IPS-NIHi7 (cell line): ENCODE results near the gene ARGFX.
"Not testable (repeated sequence)": the region's sequence is repeated elsewhere in the genome, so short reads cannot be mapped to it uniquely, and the experiment has no call there.

ENCODE experiments used
- DNase-seq: peaks from one replicate; pipeline ENCODE4 v3.0.0; 2012; ENCODE audit warnings: mixed read lengths; ENCODE audit errors: extremely low spot score

The ARGFX gene

GRCh38 chr3:121599900-121600299 is 32.2 kb downstream of the ARGFX start:
- DNase-seq: not testable (repeated sequence)

DNA sequence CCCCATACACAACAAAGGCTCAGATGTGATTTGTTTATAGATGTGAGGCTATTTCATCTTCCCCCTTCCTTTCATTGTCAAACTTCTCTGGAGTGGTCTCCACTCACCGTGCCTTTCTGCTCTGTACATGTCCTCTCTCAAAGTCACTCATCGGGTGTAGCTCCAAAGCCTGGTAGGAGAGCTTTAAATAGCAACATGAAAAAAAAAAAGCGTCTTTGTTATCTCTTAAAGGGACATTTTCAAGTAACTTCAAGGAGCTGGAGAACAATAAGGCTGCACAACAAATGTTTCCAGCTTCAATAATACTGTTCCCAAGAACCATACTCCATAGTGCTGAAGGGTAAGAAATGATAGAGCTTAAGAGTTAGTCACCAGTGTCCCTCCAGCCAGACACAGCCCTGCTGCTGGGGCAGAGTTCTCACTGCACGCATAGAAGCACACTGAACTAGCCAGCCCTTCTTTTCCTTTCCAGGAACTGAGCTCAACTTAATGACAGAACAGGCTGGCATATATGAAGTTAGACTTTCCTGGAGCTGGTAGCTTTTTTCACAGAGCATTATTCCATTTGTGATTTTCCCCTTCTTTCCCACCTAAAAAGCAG is 33.6 kb downstream of the ARGFX start:
- no peak for DNase-seq

DNA sequence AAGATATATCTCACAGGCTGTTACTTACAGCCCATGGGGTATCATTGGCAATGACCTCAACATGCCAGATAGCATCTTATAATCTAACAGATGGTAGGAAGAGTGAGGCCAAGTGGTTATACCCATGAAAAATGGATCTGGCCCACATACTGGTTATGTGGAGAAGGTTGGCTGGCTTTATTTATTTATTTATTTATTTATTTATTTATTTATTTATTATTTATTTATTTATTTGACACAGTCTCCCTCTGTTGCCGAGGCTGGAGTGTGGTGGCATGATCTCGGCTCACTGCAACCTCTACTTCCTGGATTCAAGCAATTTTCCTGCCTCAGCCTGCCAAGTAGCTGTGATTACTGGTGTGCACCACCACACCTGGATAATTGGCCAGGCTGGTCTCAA is 37.0 kb downstream of the ARGFX start:
- DNase-seq: no peak

DNA sequence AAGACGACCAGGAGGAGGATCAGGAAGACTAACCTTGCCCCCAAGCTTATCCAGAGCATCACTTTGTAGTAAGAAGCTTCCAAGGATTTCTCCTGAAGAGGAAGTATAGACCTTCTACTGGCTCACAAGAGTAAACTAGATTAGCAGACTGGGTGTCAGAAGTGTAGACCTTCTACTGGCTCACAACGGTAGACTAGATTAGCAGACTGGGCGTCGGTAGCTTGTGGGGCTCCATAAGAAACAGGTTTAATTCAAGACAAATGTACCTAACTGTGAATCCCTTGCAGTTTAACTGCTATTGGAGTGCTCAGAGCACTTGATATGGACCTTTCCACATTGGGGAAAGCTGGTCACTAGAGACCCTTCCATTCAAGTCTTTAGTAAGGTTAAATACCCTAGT is 38.4 kb downstream of the ARGFX start:
- DNase-seq: no peak
